ENCODE results near the gene MEIS2.

Gene MEIS2

DNA sequence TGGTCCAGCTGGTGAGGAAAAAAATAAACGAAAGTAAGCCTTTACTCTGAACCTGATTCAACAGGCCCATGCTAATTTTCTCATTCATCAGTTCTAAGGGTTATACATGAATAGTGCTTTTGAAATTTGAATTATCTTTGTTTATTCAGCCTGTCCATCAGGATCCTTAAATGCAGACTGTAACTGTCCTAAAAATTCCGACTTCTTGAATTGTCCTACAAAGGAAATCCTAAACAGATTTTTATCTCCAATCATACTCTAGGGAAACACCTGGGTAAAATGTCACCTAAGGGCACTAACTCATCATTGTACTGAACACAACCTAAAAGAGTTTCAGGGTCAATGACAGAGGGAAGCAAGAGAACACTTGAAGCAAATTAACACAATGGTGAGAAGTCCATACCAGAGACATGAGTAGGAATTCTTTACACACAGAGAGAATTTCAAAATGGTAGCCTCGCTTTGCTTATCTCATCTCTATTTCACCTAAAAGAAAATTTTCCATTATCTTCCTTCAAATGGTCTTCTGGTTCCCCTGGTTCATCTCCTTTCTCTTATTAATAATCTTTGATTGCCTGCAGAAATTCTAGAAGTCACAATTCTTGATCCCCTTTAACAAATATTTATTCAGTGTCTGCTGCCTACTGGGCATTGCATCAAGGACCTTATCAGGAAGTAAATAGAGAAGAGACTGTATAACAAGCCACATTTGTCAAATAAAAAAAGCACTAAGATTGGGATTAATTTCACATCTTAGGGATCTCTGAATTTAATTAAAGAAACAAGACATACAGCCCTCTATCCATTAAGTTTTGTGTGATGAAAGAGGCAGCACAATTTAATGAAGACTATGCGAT lies 182.7 kb downstream of the MEIS2 start:
- H3K9ac ChIP-seq (ENCODE audit: low read length), result no peak overlapping the region
- H3K27me3 ChIP-seq (ENCODE audit: low read depth, low read length), result no peaks in the 10 kb centered on the region
- no peak for TF ChIP-seq EZH2phosphoT487 (IDR thresholded peaks at IDR 0.05; ENCODE audit: low read depth)
- TF ChIP-seq, protein P1, sequence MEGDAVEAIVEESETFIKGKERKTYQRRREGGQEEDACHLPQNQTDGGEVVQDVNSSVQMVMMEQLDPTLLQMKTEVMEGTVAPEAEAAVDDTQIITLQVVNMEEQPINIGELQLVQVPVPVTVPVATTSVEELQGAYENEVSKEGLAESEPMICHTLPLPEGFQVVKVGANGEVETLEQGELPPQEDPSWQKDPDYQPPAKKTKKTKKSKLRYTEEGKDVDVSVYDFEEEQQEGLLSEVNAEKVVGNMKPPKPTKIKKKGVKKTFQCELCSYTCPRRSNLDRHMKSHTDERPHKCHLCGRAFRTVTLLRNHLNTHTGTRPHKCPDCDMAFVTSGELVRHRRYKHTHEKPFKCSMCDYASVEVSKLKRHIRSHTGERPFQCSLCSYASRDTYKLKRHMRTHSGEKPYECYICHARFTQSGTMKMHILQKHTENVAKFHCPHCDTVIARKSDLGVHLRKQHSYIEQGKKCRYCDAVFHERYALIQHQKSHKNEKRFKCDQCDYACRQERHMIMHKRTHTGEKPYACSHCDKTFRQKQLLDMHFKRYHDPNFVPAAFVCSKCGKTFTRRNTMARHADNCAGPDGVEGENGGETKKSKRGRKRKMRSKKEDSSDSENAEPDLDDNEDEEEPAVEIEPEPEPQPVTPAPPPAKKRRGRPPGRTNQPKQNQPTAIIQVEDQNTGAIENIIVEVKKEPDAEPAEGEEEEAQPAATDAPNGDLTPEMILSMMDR (IDR thresholded peaks at IDR 0.05; ENCODE audit: low read depth, low read length), result no peak
- no peaks in the 10 kb centered on the region for H3K4me1 ChIP-seq (ENCODE audit: low read length)
- no peaks in the 10 kb centered on the region for H4K20me1 ChIP-seq (ENCODE audit: insufficient read depth, low read length)
- H3K9me3 ChIP-seq (ENCODE audit: insufficient read depth, low read length), result no peaks in the 10 kb centered on the region
- no peaks in the 10 kb centered on the region for H3K36me3 ChIP-seq (replicated peaks; ENCODE audit: low read depth, low read length)
- H2AFZ ChIP-seq (ENCODE audit: low read depth, low read length), result no peak overlapping the region
- H3K4me3 ChIP-seq (ENCODE audit: low read length), result no peak overlapping the region
- H3K27ac ChIP-seq (ENCODE audit: low read length), result no peak overlapping the region
- no peaks in the 10 kb centered on the region for H3K79me2 ChIP-seq (ENCODE audit: low read length)
- H3K4me2 ChIP-seq (ENCODE audit: low read length), result no peak overlapping the region

DNA sequence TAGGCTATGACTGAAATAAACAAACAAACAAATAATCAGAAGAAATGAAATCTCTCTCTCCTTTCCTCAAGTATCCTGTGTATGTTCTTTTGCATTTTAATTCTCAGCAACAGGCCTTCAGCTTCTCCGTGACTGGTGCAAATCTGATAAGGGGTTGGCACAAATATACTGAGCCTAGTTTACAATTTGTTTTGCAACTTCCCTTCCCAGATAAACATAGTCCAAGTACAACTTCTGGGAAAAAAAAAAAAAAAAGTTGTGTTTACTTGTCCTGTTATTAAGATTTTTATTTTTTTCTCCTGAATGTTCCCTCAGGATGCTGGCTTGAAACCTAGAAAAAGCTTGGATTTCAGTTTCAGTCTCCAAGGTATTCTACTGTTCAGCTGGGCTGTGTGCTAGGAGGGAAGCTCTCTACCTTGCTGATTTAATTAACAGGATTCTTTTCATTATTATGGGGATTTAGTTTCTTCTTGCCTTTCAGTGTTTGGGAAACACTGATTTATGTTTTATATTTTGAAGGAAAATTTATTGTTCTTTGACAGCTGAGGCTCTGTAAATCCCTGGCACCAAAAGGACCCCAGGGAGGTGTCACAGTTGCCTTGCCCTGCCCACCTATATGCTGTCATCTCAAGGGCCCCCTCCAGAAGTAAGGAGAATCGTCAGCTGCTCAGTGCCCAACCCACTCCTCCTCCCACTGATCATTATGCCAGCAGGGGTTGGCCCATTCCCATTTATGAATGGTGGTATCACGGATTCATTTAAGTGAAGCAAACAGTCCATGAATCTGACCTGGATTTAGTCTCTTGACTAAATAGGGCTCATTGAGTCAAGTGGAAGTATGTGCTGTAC lies 185.2 kb downstream of the MEIS2 start:
- no peak overlapping the region for H2AFZ ChIP-seq (ENCODE audit: low read depth, low read length)
- peaks cover 3% of the 10 kb centered on the region; the same call in 1 of the 2 replicates for H3K4me1 ChIP-seq (ENCODE audit: low read length)
- TF ChIP-seq, protein P1 (IDR thresholded peaks at IDR 0.05; ENCODE audit: low read depth, low read length), result no peak
- TF ChIP-seq EZH2phosphoT487 (IDR thresholded peaks at IDR 0.05; ENCODE audit: low read depth), result no peak
- H3K27ac ChIP-seq (ENCODE audit: low read length), result no peak overlapping the region
- no peaks in the 10 kb centered on the region for H3K79me2 ChIP-seq (ENCODE audit: low read length)
- H3K9me3 ChIP-seq (ENCODE audit: insufficient read depth, low read length), result no peaks in the 10 kb centered on the region
- H3K36me3 ChIP-seq (replicated peaks; ENCODE audit: low read depth, low read length), result no peaks in the 10 kb centered on the region
- H3K9ac ChIP-seq (ENCODE audit: low read length), result no peak overlapping the region
- no peak overlapping the region for H3K4me2 ChIP-seq (ENCODE audit: low read length)
- H4K20me1 ChIP-seq (ENCODE audit: insufficient read depth, low read length), result no peaks in the 10 kb centered on the region
- no peak overlapping the region for H3K4me3 ChIP-seq (ENCODE audit: low read length)
- no peaks in the 10 kb centered on the region for H3K27me3 ChIP-seq (ENCODE audit: low read depth, low read length)

DNA sequence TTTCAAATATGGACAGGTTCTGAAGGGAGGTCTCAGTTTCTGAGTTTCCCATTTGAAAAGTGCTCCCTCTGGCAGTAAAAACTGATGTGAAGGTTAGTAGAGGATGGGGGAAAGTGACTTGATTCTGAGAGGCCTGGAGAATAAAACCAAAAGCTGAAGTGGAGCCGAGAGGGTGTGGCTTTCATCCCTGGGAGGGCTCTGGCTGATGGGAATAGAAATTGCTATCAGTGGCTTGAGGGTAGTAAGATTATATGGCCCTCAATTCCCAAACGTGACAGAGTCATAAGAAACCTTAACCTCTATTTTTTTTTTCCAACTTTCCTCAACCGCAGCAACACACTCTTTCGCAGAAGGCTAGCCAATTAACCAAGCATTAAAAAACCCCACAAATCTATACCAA lies 185.9 kb downstream of the MEIS2 start:
- no peak overlapping the region for H2AFZ ChIP-seq (ENCODE audit: low read depth, low read length)
- no peaks in the 10 kb centered on the region for H3K79me2 ChIP-seq (ENCODE audit: low read length)
- no peak overlapping the region for H3K4me2 ChIP-seq (ENCODE audit: low read length)
- H3K27me3 ChIP-seq (ENCODE audit: low read depth, low read length), result no peaks in the 10 kb centered on the region
- no peak overlapping the region for H3K27ac ChIP-seq (ENCODE audit: low read length)
- H4K20me1 ChIP-seq (ENCODE audit: insufficient read depth, low read length), result no peaks in the 10 kb centered on the region
- no peak for TF ChIP-seq EZH2phosphoT487 (IDR thresholded peaks at IDR 0.05; ENCODE audit: low read depth)
- TF ChIP-seq, protein P1 (IDR thresholded peaks at IDR 0.05; ENCODE audit: low read depth, low read length), result no peak
- H3K4me1 ChIP-seq (ENCODE audit: low read length), result peaks cover 3% of the 10 kb centered on the region; the same call in 1 of the 2 replicates
- H3K9me3 ChIP-seq (ENCODE audit: insufficient read depth, low read length), result no peaks in the 10 kb centered on the region
- no peak overlapping the region for H3K9ac ChIP-seq (ENCODE audit: low read length)
- no peak overlapping the region for H3K4me3 ChIP-seq (ENCODE audit: low read length)
- H3K36me3 ChIP-seq (replicated peaks; ENCODE audit: low read depth, low read length), result no peaks in the 10 kb centered on the region

DNA sequence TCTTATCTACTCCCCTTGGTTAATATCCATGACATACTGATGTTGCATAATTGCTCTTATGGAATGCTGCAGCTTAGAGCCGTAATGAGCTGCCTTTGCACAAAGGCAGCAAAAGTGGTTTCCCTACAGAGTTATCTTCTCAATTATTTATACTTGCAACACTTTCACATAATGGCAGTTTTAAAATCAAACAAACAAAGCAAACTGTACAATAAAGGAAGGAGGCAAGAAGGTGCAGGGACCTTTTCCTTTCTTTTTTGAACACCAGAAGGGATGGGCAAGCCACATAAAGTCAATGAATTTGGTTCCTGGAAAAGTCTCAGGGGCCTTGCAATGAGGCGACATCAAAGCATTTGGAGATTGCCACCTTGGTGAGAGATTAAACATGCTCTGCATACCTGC lies 188.0 kb downstream of the MEIS2 start:
- TF ChIP-seq, protein P1 (IDR thresholded peaks at IDR 0.05; ENCODE audit: low read depth, low read length), result no peak
- TF ChIP-seq EZH2phosphoT487 (IDR thresholded peaks at IDR 0.05; ENCODE audit: low read depth), result no peak
- H3K27ac ChIP-seq (ENCODE audit: low read length), result no peak overlapping the region
- H3K4me2 ChIP-seq (ENCODE audit: low read length), result no peak overlapping the region

More for the DNA sequence above, 188.0 kb downstream of the MEIS2 start:
- Histone ChIP-seq H2AFZ (ENCODE audit: low read depth, low read length) (no peak overlapping the region), H3K4me1 (ENCODE audit: low read length) (peaks cover 3% of the 10 kb centered on the region; the same call in 1 of the 2 replicates), H3K79me2 (ENCODE audit: low read length) (no peaks in the 10 kb centered on the region), H3K36me3 (replicated peaks; ENCODE audit: low read depth, low read length) (no peaks in the 10 kb centered on the region), H3K9me3 (ENCODE audit: insufficient read depth, low read length) (no peaks in the 10 kb centered on the region), H3K4me3 (ENCODE audit: low read length) (no peak overlapping the region), H3K27me3 (ENCODE audit: low read depth, low read length) (no peaks in the 10 kb centered on the region), H3K9ac (ENCODE audit: low read length) (no peak overlapping the region), H4K20me1 (ENCODE audit: insufficient read depth, low read length) (no peaks in the 10 kb centered on the region)

Data from OCI-LY3 (cell line).